ENCODE results near the gene AGPAT3.

Gene AGPAT3

DNA sequence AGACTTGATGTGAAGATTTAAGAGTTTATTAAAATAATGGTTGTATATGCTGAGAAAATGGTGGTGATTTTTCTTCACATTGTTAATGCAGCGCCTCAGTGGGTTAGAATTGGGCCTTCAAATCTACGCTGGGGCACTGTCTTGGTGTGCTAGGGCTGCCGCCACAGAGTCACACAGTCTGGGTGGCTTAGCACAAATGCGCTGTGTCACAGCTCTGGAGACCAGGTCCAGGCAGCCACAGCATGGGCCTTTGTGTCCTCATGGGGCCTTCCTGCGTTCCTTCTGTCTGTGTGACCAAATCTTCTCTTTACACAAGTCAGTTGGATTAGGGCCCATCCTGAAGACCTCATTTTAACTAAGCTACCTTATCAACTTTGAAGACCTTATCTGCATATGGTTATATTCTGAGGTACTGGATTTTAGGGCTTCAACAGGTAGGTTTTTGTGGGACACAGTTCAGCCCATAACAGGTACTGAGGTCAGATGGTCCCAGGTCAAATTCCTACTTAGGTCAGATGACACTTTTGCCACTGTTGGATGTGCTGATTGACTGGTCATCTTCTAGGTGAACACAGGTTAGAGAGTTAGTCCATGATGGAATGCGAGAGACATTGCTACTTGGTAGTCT, 164.6 kb downstream of the AGPAT3 start:
- no peak for DNase-seq

DNA sequence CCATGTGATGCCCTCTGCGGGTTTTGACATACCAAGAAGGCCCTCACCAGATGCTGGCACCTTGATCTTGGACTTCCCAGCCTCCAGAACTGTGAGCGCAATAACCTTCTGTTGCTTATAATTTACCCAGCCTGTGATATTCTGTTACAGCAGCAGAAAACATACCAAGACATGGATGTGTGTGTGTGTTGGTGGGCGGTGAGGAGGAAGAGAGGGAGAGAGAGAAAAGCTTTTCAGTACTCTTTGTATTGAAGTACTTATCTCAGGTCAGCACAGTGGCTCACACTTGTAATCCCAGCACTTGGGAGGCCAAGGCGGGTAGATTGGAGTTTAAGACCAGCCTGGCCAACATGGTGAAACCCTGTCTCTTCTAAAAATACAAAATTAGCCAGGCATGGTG, 170.2 kb downstream of the AGPAT3 start:
- DNase-seq, result no peak

Data from femur (tissue), 1 donor.